DOHH2 (cell line): Measurements from ENCODE around the gene DCLK3.

Source experiments
- H3F3A ChIP-seq: fragments of 200-600 bp; sonication (generic), shearing (Covaris generic); 2 replicates; pipeline ENCODE4 v1.6.0; 2016; ENCODE audit warnings: antibody characterized with exemption, mild to moderate bottlenecking; ENCODE audit not compliant: control insufficient read depth, insufficient read depth
- H3K27ac ChIP-seq: fragments of 200-600 bp; sonication (generic); 2 replicates; pipeline ENCODE4 v1.5.1; 2014; ENCODE audit warnings: low read depth, mild to moderate bottlenecking, low read length, moderate library complexity
- H3K27me3 ChIP-seq: fragments of 200-600 bp; sonication (generic); 2 replicates; pipeline ENCODE4 v1.6.1; 2014; ENCODE audit warnings: mild to moderate bottlenecking, low read length, mixed read lengths; ENCODE audit not compliant: control insufficient read depth
- H3K36me3 ChIP-seq: fragments of 200-600 bp; sonication (generic); 2 replicates; pipeline ENCODE4 v1.6.1; 2014; ENCODE audit warnings: mild to moderate bottlenecking, low read length, moderate library complexity, mixed read lengths; ENCODE audit not compliant: control insufficient read depth
- H3K4me1 ChIP-seq: fragments of 200-600 bp; sonication (generic); 2 replicates; pipeline ENCODE4 v1.6.1; 2014; ENCODE audit warnings: mild to moderate bottlenecking, low read length, mixed read lengths; ENCODE audit not compliant: control insufficient read depth
- H3K4me2 ChIP-seq: fragments of 200-600 bp; sonication (generic); 2 replicates; pipeline ENCODE4 v1.6.0; 2014; ENCODE audit warnings: mild to moderate bottlenecking, low read length, moderate library complexity
- H3K4me3 ChIP-seq: fragments of 200-600 bp; sonication (generic); 2 replicates; pipeline ENCODE4 v1.5.1; 2014; ENCODE audit warnings: mild to moderate bottlenecking, low read length, mixed read lengths
- H3K79me2 ChIP-seq: fragments of 200-600 bp; sonication (generic); 2 replicates; pipeline ENCODE4 v1.6.1; 2014; ENCODE audit warnings: mild to moderate bottlenecking, low read length, mixed read lengths; ENCODE audit not compliant: control insufficient read depth
- H3K9me2 ChIP-seq: fragments of 200-600 bp; sonication (generic); replicated peaks from 2 replicates; pipeline ENCODE4 v1.6.1; 2014; ENCODE audit warnings: mild to moderate bottlenecking, low read length, mixed read lengths; ENCODE audit not compliant: control insufficient read depth
- H3K9me3 ChIP-seq: fragments of 200-600 bp; sonication (generic); 2 replicates; pipeline ENCODE4 v1.6.1; 2014; ENCODE audit warnings: antibody characterized with exemption, low read length, mixed read lengths; ENCODE audit not compliant: control insufficient read depth, insufficient read depth
- H4K20me1 ChIP-seq: fragments of 200-600 bp; sonication (generic); 2 replicates; pipeline ENCODE4 v1.6.0; 2014; ENCODE audit warnings: low read depth, mild to moderate bottlenecking, antibody characterized with exemption, low read length, moderate library complexity; ENCODE audit not compliant: control insufficient read depth, insufficient read depth
- CTCF ChIP-seq: fragments of 200-600 bp; sonication (generic); IDR thresholded peaks from one replicate; pipeline ENCODE4 v1.5.1; 2014; ENCODE audit warnings: antibody characterized with exemption, mild to moderate bottlenecking, low read depth, low read length; ENCODE audit not compliant: poor library complexity, severe bottlenecking
- EZH2phosphoT487 ChIP-seq: fragments of 200-600 bp; sonication (generic); IDR thresholded peaks from 2 replicates; pipeline ENCODE4 v1.6.1; 2017; ENCODE audit warnings: borderline replicate concordance, mild to moderate bottlenecking, antibody characterized with exemption, low read length, moderate library complexity, mixed read lengths

The DCLK3 gene

DNA sequence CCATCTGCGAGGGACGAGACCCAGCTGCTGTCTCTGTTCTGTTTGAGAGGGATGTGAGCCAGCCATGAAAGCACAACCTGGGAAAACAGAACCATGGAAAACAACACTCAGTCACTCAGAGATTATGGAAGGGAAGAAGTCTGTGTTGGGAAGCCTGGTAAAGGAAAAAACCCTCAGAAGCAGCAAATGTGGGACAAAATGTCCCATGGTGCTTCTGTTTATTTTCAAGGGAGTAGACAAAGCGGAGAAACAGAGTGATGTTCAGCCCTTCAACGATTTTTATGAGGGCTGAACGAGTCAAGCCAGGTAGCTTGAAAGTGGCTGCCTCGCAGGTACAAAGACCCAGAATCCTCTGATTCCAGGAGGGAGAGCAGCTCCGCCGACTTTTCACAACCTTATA is 59.3 kb downstream of the DCLK3 start:
- no peaks in the 10 kb centered on the region for H3K36me3 ChIP-seq
- H3K27me3 ChIP-seq: 0 out of 2 replicates have a peak, but pooled peaks cover 2% of the 10 kb centered on the region
- TF ChIP-seq EZH2phosphoT487 (no peak), CTCF (no peak)
- H3K4me3 ChIP-seq: no peak overlapping the region
- H3K4me1 ChIP-seq: no peaks in the 10 kb centered on the region
- no peaks in the 10 kb centered on the region for H3K79me2 ChIP-seq
- no peak overlapping the region for H3K4me2 ChIP-seq
- no peaks in the 10 kb centered on the region for H4K20me1 ChIP-seq
- H3K9me2 ChIP-seq: no peaks in the 10 kb centered on the region
- H3K27ac ChIP-seq: no peak overlapping the region
- no peaks in the 10 kb centered on the region for H3F3A ChIP-seq
- no peaks in the 10 kb centered on the region for H3K9me3 ChIP-seq

DNA sequence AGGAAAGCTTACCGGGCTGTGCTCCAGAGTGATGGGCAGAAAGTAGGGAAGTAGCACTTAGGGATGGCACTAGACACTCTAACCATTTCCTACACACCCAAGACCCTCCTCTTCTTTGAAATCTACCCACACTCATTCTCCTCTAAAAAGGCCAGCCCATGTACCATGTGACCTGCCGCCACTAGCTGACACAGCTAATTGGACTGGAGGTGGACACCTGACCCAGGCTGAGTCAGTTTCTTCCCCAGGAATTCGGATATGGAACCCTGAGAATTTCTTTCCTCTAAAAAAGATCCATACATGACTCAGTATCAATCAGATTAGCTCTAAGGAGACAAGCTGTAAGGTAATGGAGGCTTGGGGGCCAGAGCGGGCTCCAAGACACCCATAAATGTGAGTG is 60.1 kb downstream of the DCLK3 start:
- Histone ChIP-seq H3K27me3 (0 out of 2 replicates have a peak, but pooled peaks cover 2% of the 10 kb centered on the region), H3K9me3 (no peaks in the 10 kb centered on the region), H3K4me3 (no peak overlapping the region), H3K36me3 (no peaks in the 10 kb centered on the region), H4K20me1 (no peaks in the 10 kb centered on the region), H3K4me1 (no peaks in the 10 kb centered on the region), H3K9me2 (no peaks in the 10 kb centered on the region), H3K4me2 (no peak overlapping the region), H3K79me2 (no peaks in the 10 kb centered on the region), H3F3A (no peaks in the 10 kb centered on the region), H3K27ac (no peak overlapping the region)
- TF ChIP-seq EZH2phosphoT487: no peak
- TF ChIP-seq CTCF: no peak

DNA sequence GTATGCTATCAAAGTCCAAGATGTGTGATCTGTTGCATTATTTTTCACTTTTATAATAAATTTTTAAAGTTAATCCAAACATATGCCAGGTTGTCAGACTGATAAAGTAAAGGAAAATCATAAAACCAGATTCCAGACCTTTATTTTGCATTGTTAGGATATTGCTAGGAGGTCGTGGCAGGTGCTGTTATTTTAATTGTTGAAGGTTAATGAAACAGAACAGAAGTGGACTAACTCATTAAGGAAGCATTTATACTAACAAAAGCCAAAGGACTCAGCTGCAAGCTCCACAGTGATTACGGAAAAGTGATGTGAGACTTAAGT is 63.1 kb downstream of the DCLK3 start:
- no peak overlapping the region for H3K27ac ChIP-seq
- no peaks in the 10 kb centered on the region for H4K20me1 ChIP-seq
- H3K4me3 ChIP-seq: no peak overlapping the region
- no peaks in the 10 kb centered on the region for H3F3A ChIP-seq
- no peaks in the 10 kb centered on the region for H3K9me2 ChIP-seq
- no peak overlapping the region for H3K4me2 ChIP-seq
- no peaks in the 10 kb centered on the region for H3K4me1 ChIP-seq
- no peaks in the 10 kb centered on the region for H3K79me2 ChIP-seq
- H3K36me3 ChIP-seq: no peaks in the 10 kb centered on the region
- no peaks in the 10 kb centered on the region for H3K27me3 ChIP-seq
- no peaks in the 10 kb centered on the region for H3K9me3 ChIP-seq
- TF ChIP-seq EZH2phosphoT487 (no peak), CTCF (no peak)
